HG03460 (cell line): ENCODE data around the gene CD276.

ENCODE experiments used
- ATAC-seq: cut with Tn5 transposase; IDR thresholded peaks from one replicate; pipeline ENCODE4 v1.9.1; 2021; ENCODE audit not compliant: unreplicated experiment

The CD276 gene

DNA sequence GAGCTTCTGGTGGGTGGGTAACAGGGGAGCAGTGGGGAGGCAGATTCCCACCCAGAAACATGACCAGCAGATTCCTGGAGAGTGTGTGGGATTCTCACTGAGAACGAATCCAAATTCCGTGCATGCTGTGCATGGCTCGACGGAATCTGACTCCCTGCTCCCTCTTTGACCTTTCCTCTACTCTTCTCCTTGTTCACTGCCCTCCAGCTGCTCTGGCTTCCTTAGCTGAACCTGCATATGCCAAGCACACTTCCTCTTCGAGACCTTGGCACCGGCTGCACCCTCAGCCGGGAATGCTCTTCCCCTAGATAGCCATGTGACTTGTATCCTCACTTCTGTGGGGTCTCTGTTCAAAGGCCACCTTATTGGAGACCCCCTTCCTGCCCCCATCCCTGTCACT is 62.7 kb downstream of the CD276 start:
- no peak for ATAC-seq

- ATAC-seq: no peak
These were observed 63.8 kb downstream of the CD276 start for GRCh38 chr15:73747847-73748590.

DNA sequence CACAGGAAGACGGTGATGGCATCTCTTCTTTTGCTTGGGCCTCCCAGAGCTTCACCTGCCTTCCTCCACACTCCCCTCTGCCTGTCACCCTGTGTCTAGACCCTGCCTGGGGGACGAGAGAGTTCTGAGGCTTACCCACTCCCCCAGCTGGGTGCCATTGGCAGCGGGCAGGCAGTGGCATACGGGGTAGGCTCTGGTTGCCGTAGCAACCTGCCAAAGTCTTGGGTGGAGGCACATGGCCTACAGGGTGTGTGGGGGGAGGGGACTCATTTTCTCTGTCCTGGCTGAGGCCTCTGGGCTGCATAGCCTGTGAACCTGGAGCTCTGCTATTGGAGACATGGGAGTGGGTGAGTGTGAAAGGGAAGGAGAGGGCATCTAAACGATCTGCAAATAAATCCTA is 64.5 kb downstream of the CD276 start:
- no peak for ATAC-seq

GRCh38 chr15:73749533-73749932 is 65.3 kb downstream of the CD276 start:
- no peak for ATAC-seq

DNA sequence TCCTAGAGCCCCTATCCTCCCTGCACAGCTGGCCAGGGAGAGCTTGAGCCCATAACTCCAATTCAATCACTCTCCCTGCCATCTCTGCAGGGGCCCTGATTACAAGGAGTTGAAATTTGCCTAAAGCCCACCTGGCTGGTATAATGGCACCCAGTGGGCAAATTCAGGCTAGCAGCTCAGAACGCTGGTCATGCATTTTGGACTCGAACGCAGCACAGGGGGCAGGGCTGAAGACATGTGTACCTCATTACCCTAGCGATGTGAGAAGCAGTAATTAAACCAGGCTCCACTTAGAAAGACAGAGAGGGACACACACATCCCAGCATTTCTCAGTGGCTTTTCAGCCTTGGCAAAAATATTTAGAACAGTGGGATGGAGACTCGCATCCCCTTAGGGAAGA is 65.8 kb downstream of the CD276 start:
- no peak for ATAC-seq

DNA sequence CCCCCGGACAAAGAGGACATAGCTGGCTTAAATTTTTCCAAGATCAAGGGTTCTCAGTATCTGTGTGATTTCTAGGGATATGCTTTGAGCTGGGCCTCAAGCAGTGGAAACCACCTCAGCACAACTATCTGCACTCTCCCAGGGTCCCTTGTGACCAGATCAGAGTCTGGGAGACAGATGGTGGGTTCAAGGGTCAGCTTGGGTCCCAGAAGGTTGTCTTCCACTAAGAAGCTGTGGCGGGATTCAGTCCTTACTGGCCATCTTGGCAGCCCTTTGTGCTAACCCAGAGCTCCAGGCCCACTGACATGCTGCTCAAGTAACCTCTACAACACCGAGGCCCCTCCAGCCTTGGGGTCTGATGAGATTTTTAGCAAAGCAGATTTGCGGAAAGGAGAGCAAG is 66.3 kb downstream of the CD276 start:
- ATAC-seq: no peak

- ATAC-seq: no peak
These were observed 66.8 kb downstream of the CD276 start for GRCh38 chr15:73750951-73751350.

- no peak for ATAC-seq
These were observed 67.3 kb downstream of the CD276 start for GRCh38 chr15:73751511-73751898.

- no peak for ATAC-seq
These were observed 68.0 kb downstream of the CD276 start for GRCh38 chr15:73751899-73752805.

DNA sequence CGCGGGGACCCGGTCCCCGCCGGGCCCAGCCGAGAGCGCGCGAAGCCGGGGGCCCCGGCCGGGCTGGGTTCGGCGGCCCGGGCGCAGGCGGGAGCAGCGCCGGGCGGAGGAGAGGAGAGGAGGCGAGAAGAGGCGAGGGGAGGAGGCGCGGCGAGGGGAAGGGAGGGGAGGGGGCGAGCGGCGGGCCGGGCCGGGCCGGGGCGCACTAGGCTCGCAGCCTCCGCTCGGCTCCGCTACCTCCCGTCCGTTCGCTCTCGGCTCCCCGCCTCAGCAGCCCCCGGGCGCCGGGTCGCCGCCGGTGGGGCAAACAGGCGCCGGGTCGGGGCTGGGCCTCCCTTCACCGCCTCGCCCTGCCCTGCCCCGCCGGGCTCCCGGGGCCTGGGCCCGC is 68.6 kb downstream of the CD276 start:
- no peak for ATAC-seq

GRCh38 chr15:73753250-73754130 is 69.3 kb downstream of the CD276 start, which contains the start of gene INSYN1:
INSYN1 (minus strand) TSS chr15:73753351; CDS start chr15:73751130, 2,221 bp downstream.
- ATAC-seq: no peak

- ATAC-seq: no peak
These were observed 70.3 kb downstream of the CD276 start for GRCh38 chr15:73754461-73754860.

DNA sequence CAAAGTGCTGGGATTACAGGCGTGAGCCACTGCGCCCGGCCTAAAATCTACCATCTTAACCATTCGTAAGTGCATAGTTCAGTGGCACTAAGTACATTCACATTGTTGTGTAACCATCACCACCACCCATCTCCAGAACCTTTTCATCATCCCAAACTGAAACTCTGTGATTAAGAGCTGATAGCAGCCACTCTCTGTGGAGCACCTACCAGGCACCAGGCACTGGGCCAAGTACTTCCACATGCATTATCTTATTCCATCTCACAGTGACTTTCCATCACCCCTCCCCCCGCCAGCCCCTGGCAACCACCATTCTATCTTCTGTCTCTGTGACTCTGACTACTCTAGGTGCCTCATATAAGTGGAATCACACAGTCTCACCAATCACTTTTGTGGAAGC is 71.3 kb downstream of the CD276 start:
- ATAC-seq: no peak

DNA sequence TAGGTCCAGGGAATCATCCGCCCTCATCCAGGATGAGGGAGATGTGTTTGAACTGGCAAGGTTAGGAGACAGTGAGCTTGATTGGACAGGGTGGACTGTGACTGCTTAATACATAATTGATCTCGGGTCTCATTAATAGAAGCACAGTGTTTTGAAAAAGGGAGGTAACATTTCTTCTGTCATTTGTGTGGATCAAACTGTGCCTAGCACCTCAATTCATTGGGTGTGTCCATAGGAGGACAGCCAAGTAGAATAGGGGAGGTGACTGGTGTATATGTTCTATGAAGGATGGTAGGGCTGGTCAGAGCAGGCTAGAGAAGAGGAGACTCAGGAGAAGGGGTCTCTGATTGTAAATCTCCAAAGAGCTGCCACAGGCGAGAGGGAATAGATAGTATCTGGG is 71.8 kb downstream of the CD276 start:
- no peak for ATAC-seq

DNA sequence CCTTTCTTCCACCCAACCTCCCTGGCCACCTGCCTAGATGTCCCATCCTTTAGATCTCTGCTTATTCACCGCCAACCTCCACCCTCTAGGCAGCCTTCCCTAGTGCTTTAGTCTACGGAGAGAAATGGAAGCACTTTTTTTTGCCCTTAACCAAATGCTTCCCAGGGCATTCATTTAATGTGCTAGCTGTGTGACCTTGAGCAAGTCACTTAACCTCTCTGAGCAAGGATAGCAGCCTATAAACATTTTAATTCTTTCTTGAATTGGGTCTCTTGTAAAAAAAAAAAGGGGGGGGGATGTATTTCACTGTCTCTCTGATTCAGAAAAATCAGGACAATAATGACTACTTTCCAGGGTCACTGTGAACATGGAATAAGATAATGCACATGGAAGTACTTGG is 72.2 kb downstream of the CD276 start:
- no peak for ATAC-seq

DNA sequence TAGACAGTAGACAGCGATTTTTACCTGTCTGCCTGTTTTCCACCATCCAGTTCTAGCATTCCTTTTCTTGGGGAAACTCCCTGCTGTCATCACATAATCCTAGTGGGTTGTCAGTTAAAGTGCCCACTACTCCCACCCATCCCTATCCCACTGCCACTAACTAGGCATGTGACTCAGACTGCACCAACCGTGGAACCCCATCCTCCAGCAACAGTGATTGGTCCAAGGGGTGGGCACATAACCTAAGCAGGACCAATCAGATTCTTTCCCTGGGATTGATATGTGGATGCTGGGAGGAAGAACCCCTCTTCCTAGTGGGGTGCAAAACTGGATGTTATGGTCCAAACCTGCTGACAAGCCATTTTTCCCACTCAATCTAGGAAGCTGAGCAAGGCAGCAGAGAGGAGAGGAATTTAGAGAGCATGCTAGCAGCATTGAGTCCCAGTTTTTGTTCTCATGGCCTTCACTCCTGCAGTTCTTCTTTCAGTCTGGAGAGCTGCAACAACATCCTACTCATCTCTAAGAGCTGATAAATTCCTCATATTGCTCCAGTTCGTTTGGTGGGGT is 72.8 kb downstream of the CD276 start:
- ATAC-seq: no peak

- no peak for ATAC-seq
These were observed 73.4 kb downstream of the CD276 start for GRCh38 chr15:73757571-73757970.

DNA sequence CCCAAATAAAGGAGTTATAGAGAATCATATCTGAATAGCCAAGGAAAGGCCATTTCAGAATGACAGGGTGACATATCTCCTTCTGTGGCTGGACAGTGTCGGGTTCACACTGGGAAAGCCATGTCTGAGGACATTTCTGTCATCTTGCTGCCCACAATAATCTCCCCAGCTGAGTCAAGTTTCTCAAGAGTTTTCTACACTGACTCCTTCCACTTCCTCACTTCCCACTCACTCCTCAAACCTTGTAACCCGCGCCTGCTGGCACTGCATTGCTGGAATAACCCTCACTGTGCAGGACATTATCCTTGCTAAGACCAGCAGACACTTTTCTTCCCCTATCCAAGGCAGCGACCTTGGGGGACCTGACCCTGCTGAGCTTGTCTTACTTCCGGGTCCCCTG is 74.3 kb downstream of the CD276 start:
- no peak for ATAC-seq

- ATAC-seq: no peak
These were observed 76.4 kb downstream of the CD276 start for GRCh38 chr15:73760330-73761329.

DNA sequence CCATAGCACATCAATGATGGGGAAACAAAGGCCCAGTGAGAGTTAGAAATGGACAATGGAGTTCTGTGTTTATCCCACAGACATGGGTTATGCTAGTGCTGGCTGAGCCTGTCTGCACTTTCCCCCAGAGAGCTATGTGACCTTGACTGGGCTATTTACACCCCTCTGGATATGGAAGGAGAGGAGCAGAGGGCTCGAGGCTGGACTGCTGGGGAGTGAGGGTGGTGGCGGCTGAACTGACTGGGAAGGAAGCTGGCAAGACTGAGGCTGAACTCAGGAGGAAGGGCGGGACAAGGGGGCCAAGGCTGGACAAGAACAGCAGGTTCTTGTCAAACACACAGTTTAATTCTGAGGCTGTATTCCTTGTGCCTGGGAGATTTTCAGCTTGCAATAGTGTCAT is 79.7 kb downstream of the CD276 start:
- ATAC-seq: no peak
